Measurements from ENCODE around the gene GMDS.
A peak's percentile ranks its signal among the peaks of the same experiment; 100 is the strongest.
"Not testable (repeated sequence)": the region's sequence is repeated elsewhere in the genome, so short reads cannot be mapped to it uniquely, and the experiment has no call there.

Gene GMDS

GRCh38 chr6:1690656-1691055 is 554.7 kb downstream of the GMDS start:
- H3K9me3 ChIP-seq (ENCODE audit: control insufficient read depth, low read length); H3K27ac ChIP-seq (ENCODE audit: low read depth, low read length, severe bottlenecking); H3K36me3 ChIP-seq (ENCODE audit: control insufficient read depth, insufficient read depth, low read length); H3K4me3 ChIP-seq (ENCODE audit: extremely low read depth, insufficient read depth, low read length, poor library complexity, severe bottlenecking); H3K4me1 ChIP-seq (ENCODE audit: control insufficient read depth, insufficient read depth, low read length, poor library complexity, severe bottlenecking): not testable (repeated sequence)
- 100% methylated on average over 1 of the region's 2 CpGs for WGBS, 2 experiments (ENCODE audit: insufficient coverage in 2 of 2)

- Histone ChIP-seq H3K36me3 (ENCODE audit: control insufficient read depth, insufficient read depth, low read length) (no peaks in the 10 kb centered on the region), H3K27ac (ENCODE audit: low read depth, low read length, severe bottlenecking) (no peak overlapping the region), H3K4me3 (ENCODE audit: extremely low read depth, insufficient read depth, low read length, poor library complexity, severe bottlenecking) (no peak overlapping the region), H3K4me1 (ENCODE audit: control insufficient read depth, insufficient read depth, low read length, poor library complexity, severe bottlenecking) (no peaks in the 10 kb centered on the region), H3K9me3 (ENCODE audit: control insufficient read depth, low read length) (no peaks in the 10 kb centered on the region)
- WGBS, 2 experiments (ENCODE audit: insufficient coverage in 2 of 2): no CpG with 5 or more reads among the region's 1 CpG
These were observed 556.3 kb downstream of the GMDS start for GRCh38 chr6:1689141-1689540.

- Histone ChIP-seq H3K36me3 (ENCODE audit: control insufficient read depth, insufficient read depth, low read length) (no peaks in the 10 kb centered on the region), H3K27ac (ENCODE audit: low read depth, low read length, severe bottlenecking) (no peak overlapping the region)
- WGBS, 2 experiments (ENCODE audit: insufficient coverage in 2 of 2): 90% methylated on average over 3 of the region's 3 CpGs
These were observed 557.0 kb downstream of the GMDS start for GRCh38 chr6:1688396-1688795.

GRCh38 chr6:1687402-1687801 is 558.0 kb downstream of the GMDS start:
- H3K4me3 ChIP-seq (ENCODE audit: extremely low read depth, insufficient read depth, low read length, poor library complexity, severe bottlenecking): no peak overlapping the region
- no peak overlapping the region for H3K27ac ChIP-seq (ENCODE audit: low read depth, low read length, severe bottlenecking)
- H3K9me3 ChIP-seq (ENCODE audit: control insufficient read depth, low read length): no peaks in the 10 kb centered on the region
- H3K4me1 ChIP-seq (ENCODE audit: control insufficient read depth, insufficient read depth, low read length, poor library complexity, severe bottlenecking): no peaks in the 10 kb centered on the region
- no peaks in the 10 kb centered on the region for H3K36me3 ChIP-seq (ENCODE audit: control insufficient read depth, insufficient read depth, low read length)
- 77 to 93% methylated on average over 3 to 5 of the region's 6 CpGs for WGBS, 2 experiments (ENCODE audit: insufficient coverage in 2 of 2)

More at GRCh38 chr6:1688396-1688795, 557.0 kb downstream of the GMDS start:
- Histone ChIP-seq H3K4me1 (ENCODE audit: control insufficient read depth, insufficient read depth, low read length, poor library complexity, severe bottlenecking) (no peaks in the 10 kb centered on the region), H3K9me3 (ENCODE audit: control insufficient read depth, low read length) (no peaks in the 10 kb centered on the region), H3K4me3 (ENCODE audit: extremely low read depth, insufficient read depth, low read length, poor library complexity, severe bottlenecking) (no peak overlapping the region)

GRCh38 chr6:1686117-1687098 is 559.0 kb downstream of the GMDS start:
- Histone ChIP-seq H3K4me1 (ENCODE audit: control insufficient read depth, insufficient read depth, low read length, poor library complexity, severe bottlenecking) (no peaks in the 10 kb centered on the region), H3K4me3 (ENCODE audit: extremely low read depth, insufficient read depth, low read length, poor library complexity, severe bottlenecking) (no peak overlapping the region), H3K9me3 (ENCODE audit: control insufficient read depth, low read length) (no peaks in the 10 kb centered on the region), H3K27ac (ENCODE audit: low read depth, low read length, severe bottlenecking) (no peak overlapping the region), H3K36me3 (ENCODE audit: control insufficient read depth, insufficient read depth, low read length) (no peaks in the 10 kb centered on the region)
- WGBS, 2 experiments (ENCODE audit: insufficient coverage in 2 of 2): 86 to 94% methylated on average over 6 of the region's 9 CpGs

- Histone ChIP-seq H3K4me1 (ENCODE audit: control insufficient read depth, insufficient read depth, low read length, poor library complexity, severe bottlenecking) (no peaks in the 10 kb centered on the region), H3K4me3 (ENCODE audit: extremely low read depth, insufficient read depth, low read length, poor library complexity, severe bottlenecking) (no peak overlapping the region), H3K27ac (ENCODE audit: low read depth, low read length, severe bottlenecking) (no peak overlapping the region), H3K9me3 (ENCODE audit: control insufficient read depth, low read length) (no peaks in the 10 kb centered on the region), H3K36me3 (ENCODE audit: control insufficient read depth, insufficient read depth, low read length) (no peaks in the 10 kb centered on the region)
- WGBS, 2 experiments (ENCODE audit: insufficient coverage in 2 of 2): 100% methylated on average over 2 of the region's 2 CpGs; no CpG with 5 or more reads in 1 of the 2 experiments
These were observed 565.7 kb downstream of the GMDS start for GRCh38 chr6:1679688-1680068.

GRCh38 chr6:1679031-1679687 is 566.2 kb downstream of the GMDS start:
- no peaks in the 10 kb centered on the region for H3K9me3 ChIP-seq (ENCODE audit: control insufficient read depth, low read length)
- H3K27ac ChIP-seq (ENCODE audit: low read depth, low read length, severe bottlenecking): no peak overlapping the region
- 87 to 99% methylated on average over 9 to 11 of the region's 13 CpGs for WGBS, 2 experiments (ENCODE audit: insufficient coverage in 2 of 2)
- H3K36me3 ChIP-seq (ENCODE audit: control insufficient read depth, insufficient read depth, low read length): no peaks in the 10 kb centered on the region
- H3K4me1 ChIP-seq (ENCODE audit: control insufficient read depth, insufficient read depth, low read length, poor library complexity, severe bottlenecking): no peaks in the 10 kb centered on the region
- H3K4me3 ChIP-seq (ENCODE audit: extremely low read depth, insufficient read depth, low read length, poor library complexity, severe bottlenecking): no peak overlapping the region

- Histone ChIP-seq H3K9me3 (ENCODE audit: control insufficient read depth, low read length) (no peaks in the 10 kb centered on the region), H3K4me1 (ENCODE audit: control insufficient read depth, insufficient read depth, low read length, poor library complexity, severe bottlenecking) (no peaks in the 10 kb centered on the region), H3K36me3 (ENCODE audit: control insufficient read depth, insufficient read depth, low read length) (no peaks in the 10 kb centered on the region), H3K4me3 (ENCODE audit: extremely low read depth, insufficient read depth, low read length, poor library complexity, severe bottlenecking) (no peak overlapping the region), H3K27ac (ENCODE audit: low read depth, low read length, severe bottlenecking) (peak overlapping the region; percentile 37)
- 13 to 29% methylated on average over 2 of the region's 3 CpGs for WGBS, 2 experiments (ENCODE audit: insufficient coverage in 2 of 2)
These were observed 567.2 kb downstream of the GMDS start for GRCh38 chr6:1678201-1678600.

- 100% methylated on average over 1 of the region's 2 CpGs; no CpG with 5 or more reads in 1 of the 2 experiments for WGBS, 2 experiments (ENCODE audit: insufficient coverage in 2 of 2)
- Histone ChIP-seq H3K4me1 (ENCODE audit: control insufficient read depth, insufficient read depth, low read length, poor library complexity, severe bottlenecking) (no peaks in the 10 kb centered on the region), H3K27ac (ENCODE audit: low read depth, low read length, severe bottlenecking) (no peak overlapping the region), H3K36me3 (ENCODE audit: control insufficient read depth, insufficient read depth, low read length) (no peaks in the 10 kb centered on the region), H3K9me3 (ENCODE audit: control insufficient read depth, low read length) (no peaks in the 10 kb centered on the region), H3K4me3 (ENCODE audit: extremely low read depth, insufficient read depth, low read length, poor library complexity, severe bottlenecking) (no peak overlapping the region)
These were observed 573.0 kb downstream of the GMDS start for GRCh38 chr6:1672379-1672778.

- no peak overlapping the region for H3K27ac ChIP-seq (ENCODE audit: low read depth, low read length, severe bottlenecking)
- no peak overlapping the region for H3K4me3 ChIP-seq (ENCODE audit: extremely low read depth, insufficient read depth, low read length, poor library complexity, severe bottlenecking)
- H3K36me3 ChIP-seq (ENCODE audit: control insufficient read depth, insufficient read depth, low read length): no peaks in the 10 kb centered on the region
- H3K4me1 ChIP-seq (ENCODE audit: control insufficient read depth, insufficient read depth, low read length, poor library complexity, severe bottlenecking): no peaks in the 10 kb centered on the region
- no peaks in the 10 kb centered on the region for H3K9me3 ChIP-seq (ENCODE audit: control insufficient read depth, low read length)
- WGBS, 2 experiments (ENCODE audit: insufficient coverage in 2 of 2): 78 to 79% methylated on average over 14 to 15 of the region's 16 CpGs
These were observed 574.5 kb downstream of the GMDS start for GRCh38 chr6:1670711-1671462.
